ENCODE measurements around the gene TRRAP. TPM values are rescaled to one million over a fixed set of nuclear protein-coding genes. Genes with fewer than 3 reads are reported as not detected.
"Not testable (repeated sequence)": the region's sequence is repeated elsewhere in the genome, so short reads cannot be mapped to it uniquely, and the experiment has no call there.

Gene TRRAP
- polyA plus RNA-seq, 6 donors from 2014 or later: 0.09 to 7.1 (median 3.1) TPM

- ATAC-seq (ENCODE audit: low read depth in 2 of 2): peak; percentile 86 to 87
- H3K36me3 Mint-ChIP-seq: no peaks in the 10 kb centered on the region
- peak overlapping the region in 5 of 6 donors; percentile 42 to 95 (median 59) for H3K27ac Mint-ChIP-seq
- H3K4me1 Mint-ChIP-seq: peaks cover 5 to 10% (median 10%) of the 10 kb centered on the region in 3 donors
- peak; percentile 63 for DNase-seq
- H3K9me3 Mint-ChIP-seq: no peaks in the 10 kb centered on the region
- peak overlapping the region; percentile 81 to 93 (median 92) for H3K4me3 Mint-ChIP-seq
- peaks cover 8 to 26% (median 15%) of the 10 kb centered on the region in 3 donors for H3K27me3 Mint-ChIP-seq
Measured at GRCh38 chr7:98870121-98870651, 8.1 kb upstream of the TRRAP start.

GRCh38 chr7:98870807-98871491 is 7.4 kb upstream of the TRRAP start:
- DNase-seq (no peak), ATAC-seq (ENCODE audit: low read depth in 2 of 2) (no peak)
- no peaks in the 10 kb centered on the region for H3K9me3 Mint-ChIP-seq
- peaks cover 5 to 10% (median 10%) of the 10 kb centered on the region in 3 donors for H3K4me1 Mint-ChIP-seq
- H3K36me3 Mint-ChIP-seq: no peaks in the 10 kb centered on the region
- H3K27ac Mint-ChIP-seq: peak overlapping the region in 3 of 6 donors; percentile 24 to 56 (median 24)
- H3K4me3 Mint-ChIP-seq: peak overlapping the region; percentile 81 to 93 (median 92)
- peaks cover 8 to 25% (median 15%) of the 10 kb centered on the region in 3 donors for H3K27me3 Mint-ChIP-seq

- DNase-seq (no peak), ATAC-seq (ENCODE audit: low read depth in 2 of 2) (peak in 1 of 2 donors; percentile 18)
- peak overlapping the region in 1 of 8 donors; percentile 57 for H3K4me3 Mint-ChIP-seq
- no peaks in the 10 kb centered on the region for H3K9me3 Mint-ChIP-seq
- H3K36me3 Mint-ChIP-seq: no peaks in the 10 kb centered on the region
- H3K4me1 Mint-ChIP-seq: peaks cover 5 to 12% (median 10%) of the 10 kb centered on the region in 3 donors
- no peak overlapping the region for H3K27ac Mint-ChIP-seq
- peaks cover 8 to 18% (median 15%) of the 10 kb centered on the region in 3 donors for H3K27me3 Mint-ChIP-seq
Measured at GRCh38 chr7:98872328-98872924, 5.9 kb upstream of the TRRAP start.

GRCh38 chr7:98873610-98874009 is 4.7 kb upstream of the TRRAP start:
- Mint-ChIP-seq H3K27me3 (peaks cover 8 to 12% (median 11%) of the 10 kb centered on the region in 3 donors), H3K4me1 (peaks cover 5 to 16% (median 10%) of the 10 kb centered on the region in 3 donors), H3K4me3 (peak overlapping the region in 1 of 8 donors; percentile 64)
- ATAC-seq (ENCODE audit: low read depth in 2 of 2); H3K27ac Mint-ChIP-seq; DNase-seq; H3K36me3 Mint-ChIP-seq; H3K9me3 Mint-ChIP-seq: not testable (repeated sequence)

- Mint-ChIP-seq H3K27ac (no peak overlapping the region), H3K36me3 (no peaks in the 10 kb centered on the region), H3K4me3 (peak overlapping the region in 1 of 8 donors; percentile 64), H3K9me3 (no peaks in the 10 kb centered on the region), H3K4me1 (peaks cover 5 to 21% (median 20%) of the 10 kb centered on the region in 3 donors), H3K27me3 (peaks cover 7 to 11% (median 8%) of the 10 kb centered on the region in 3 donors)
- DNase-seq (no peak), ATAC-seq (ENCODE audit: low read depth in 2 of 2) (no peak)
Measured at GRCh38 chr7:98874942-98875341, 3.4 kb upstream of the TRRAP start.

- H3K27me3 Mint-ChIP-seq: peaks cover 1 to 7% (median 2%) of the 10 kb centered on the region in 3 donors
- no peak for ATAC-seq (ENCODE audit: low read depth in 2 of 2)
- no peaks in the 10 kb centered on the region for H3K9me3 Mint-ChIP-seq
- no peak for DNase-seq
- H3K36me3 Mint-ChIP-seq: no peaks in the 10 kb centered on the region
- H3K4me3 Mint-ChIP-seq: peak overlapping the region in 1 of 8 donors; percentile 72
- no peak overlapping the region for H3K27ac Mint-ChIP-seq
- H3K4me1 Mint-ChIP-seq: peaks cover under 1 to 23% (median 17%) of the 10 kb centered on the region in 3 donors
Measured at GRCh38 chr7:98875501-98875900, 2.8 kb upstream of the TRRAP start.

GRCh38 chr7:98877146-98877545 is 1.2 kb upstream of the TRRAP start:
- Mint-ChIP-seq H3K4me3 (peak overlapping the region; percentile 61 to 89 (median 78)), H3K36me3 (no peaks in the 10 kb centered on the region), H3K9me3 (no peaks in the 10 kb centered on the region), H3K27ac (peak overlapping the region in 2 of 6 donors; percentile 51 to 62), H3K4me1 (peaks cover 0 to 24% (median 12%) of the 10 kb centered on the region in 3 donors), H3K27me3 (peaks cover 0 to 7% (median 0%) of the 10 kb centered on the region in 3 donors)
- ATAC-seq (ENCODE audit: low read depth in 2 of 2) (no peak), DNase-seq (no peak)

GRCh38 chr7:98877692-98878364 is 504 bp upstream of the TRRAP start:
- ATAC-seq (ENCODE audit: low read depth in 2 of 2) (no peak), DNase-seq (no peak)
- H3K36me3 Mint-ChIP-seq: no peaks in the 10 kb centered on the region
- peak overlapping the region in 4 of 6 donors; percentile 51 to 79 (median 70) for H3K27ac Mint-ChIP-seq
- H3K9me3 Mint-ChIP-seq: no peaks in the 10 kb centered on the region
- peaks cover 0 to 27% (median 12%) of the 10 kb centered on the region in 3 donors for H3K4me1 Mint-ChIP-seq
- H3K27me3 Mint-ChIP-seq: peaks cover 0 to 7% (median 0%) of the 10 kb centered on the region in 3 donors
- peak overlapping the region; percentile 61 to 89 (median 78) for H3K4me3 Mint-ChIP-seq

GRCh38 chr7:98879198-98879978 is 1.1 kb downstream of the TRRAP start:
- Mint-ChIP-seq H3K27ac (peak overlapping the region; percentile 85 to 98 (median 94)), H3K36me3 (peaks cover 0 to 4% of the 10 kb centered on the region in 2 donors), H3K4me3 (peak overlapping the region; percentile 89 to 99 (median 96)), H3K9me3 (no peaks in the 10 kb centered on the region), H3K27me3 (peaks cover 0 to 5% (median 0%) of the 10 kb centered on the region in 3 donors), H3K4me1 (peaks cover 0 to 39% (median 20%) of the 10 kb centered on the region in 3 donors)
- DNase-seq (peak; percentile 60), ATAC-seq (ENCODE audit: low read depth in 2 of 2) (peak; percentile 75 to 76)

- Mint-ChIP-seq H3K27me3 (no peaks in the 10 kb centered on the region), H3K27ac (peak overlapping the region in 4 of 6 donors; percentile 87 to 98 (median 94)), H3K4me1 (peaks cover 0 to 41% (median 22%) of the 10 kb centered on the region in 3 donors), H3K36me3 (peaks cover 0 to 4% of the 10 kb centered on the region in 2 donors), H3K4me3 (peak overlapping the region; percentile 89 to 99 (median 96)), H3K9me3 (no peaks in the 10 kb centered on the region)
- no peak for ATAC-seq (ENCODE audit: low read depth in 2 of 2)
- DNase-seq: no peak
Measured at GRCh38 chr7:98879979-98880315, 1.6 kb downstream of the TRRAP start.

- Mint-ChIP-seq H3K4me1 (peaks cover 0 to 41% (median 22%) of the 10 kb centered on the region in 3 donors), H3K9me3 (no peaks in the 10 kb centered on the region), H3K27me3 (no peaks in the 10 kb centered on the region), H3K36me3 (peaks cover 0 to 4% of the 10 kb centered on the region in 2 donors), H3K4me3 (peak overlapping the region in 7 of 8 donors; percentile 89 to 99 (median 96)), H3K27ac (peak overlapping the region in 4 of 6 donors; percentile 76 to 96 (median 89))
- ATAC-seq (ENCODE audit: low read depth in 2 of 2) (no peak), DNase-seq (no peak)
Measured at GRCh38 chr7:98880485-98880884, 2.2 kb downstream of the TRRAP start.

- Mint-ChIP-seq H3K27ac (no peak overlapping the region), H3K36me3 (peaks cover 0 to 4% of the 10 kb centered on the region in 2 donors), H3K4me3 (peak overlapping the region in 3 of 8 donors; percentile 8 to 36 (median 32)), H3K27me3 (no peaks in the 10 kb centered on the region), H3K9me3 (no peaks in the 10 kb centered on the region), H3K4me1 (peaks cover 0 to 41% (median 22%) of the 10 kb centered on the region in 3 donors)
- ATAC-seq (ENCODE audit: low read depth in 2 of 2): no peak
- no peak for DNase-seq
Measured at GRCh38 chr7:98881561-98882315, 3.4 kb downstream of the TRRAP start.

All from naive B cell (primary cell).